K562 (cell line): ENCODE data around the gene TM4SF18. TPM values are rescaled to one million over a fixed set of nuclear protein-coding genes. Genes with fewer than 3 reads are reported as not detected.

Experiments
- ATAC-seq: fragments of 200-7000 bp; cut with Tn5 transposase; 3 replicates; pipeline ENCODE4 v1.9.1; 2020; ENCODE audit warnings: moderate library complexity
- BruUV-seq: library from RNA; stranded (reverse); fragments of 400-500 nt; replicated peaks from 2 replicates; lab custom pipeline; 2021; lab: Mats Ljungman, UMichigan
- CTCF ChIA-PET: fragments of 300-600 bp; formaldehyde crosslinking; extraction: SDS; loops from one replicate; lab custom pipeline; 2021; ENCODE audit warnings: low intra/inter-chr PET ratio; lab: Yijun Ruan, JAX
- POLR2A ChIA-PET: fragments of 300-600, 350-650 bp; sonication (Branson Sonifier 250); formaldehyde crosslinking; extraction: SDS; loops from one replicate; lab custom pipeline; 2021; ENCODE audit warnings: antibody characterized with exemption, inconsistent platforms; lab: Yijun Ruan, JAX
- DNase-seq, 4 experiments: peaks; one replicate each; pipeline versions ENCODE4 v3.0.0 to v3.0.0-alpha.2; 2011 to 2018; ENCODE audit warnings: low spot score in 3 of 4, mixed read lengths in 3 of 4; ENCODE audit errors: extremely low read depth in 1 of 4
- FAIRE-seq: peaks from 2 replicates; lab custom pipeline; 2011; peaks lifted over from hg19 to GRCh38; lab: Jason Lieb, UNC
- H2AFZ ChIP-seq: 2 replicates; pipeline ENCODE4 v1.6.0; 2011; ENCODE audit warnings: low read depth, low read length, control low read depth, inconsistent platforms
- H3K27ac ChIP-seq: fragments of 200-600 bp; 3 replicates; pipeline ENCODE4 v1.8.0; 2011; ENCODE audit warnings: low read depth, mild to moderate bottlenecking, control low read depth, inconsistent platforms, low read length, moderate library complexity, mixed read lengths; ENCODE audit errors: extremely low read depth
- H3K27me3 ChIP-seq, 2 experiments: fragments of 300-600 bp in 1 of 2; 2 replicates in 1 of 2; 3 replicates in 1 of 2; pipeline versions ENCODE4 v1.6.0 to v1.8.0; 2011; ENCODE audit warnings: inconsistent platforms in 2 of 2, low read length in 2 of 2, mild to moderate bottlenecking in 1 of 2, mixed read lengths in 1 of 2, moderate library complexity in 1 of 2; ENCODE audit not compliant: control insufficient read depth in 2 of 2, insufficient read depth in 2 of 2
- H3K36me3 ChIP-seq: fragments of 300-600 bp; 3 replicates; pipeline ENCODE4 v1.8.0; 2011; ENCODE audit warnings: mild to moderate bottlenecking, low read length, inconsistent platforms; ENCODE audit not compliant: control insufficient read depth, insufficient read depth
- H3K4me1 ChIP-seq, 2 experiments: fragments of 200-600 bp in 1 of 2; replicated peaks in 1 of 2; 2 replicates in 1 of 2; 3 replicates in 1 of 2; pipeline versions ENCODE4 v1.5.1 to v1.8.0; 2011; ENCODE audit warnings: inconsistent platforms in 2 of 2, low read length in 2 of 2, mild to moderate bottlenecking in 1 of 2, mixed read lengths in 1 of 2, moderate library complexity in 1 of 2; ENCODE audit not compliant: control insufficient read depth in 2 of 2, insufficient read depth in 2 of 2
- H3K4me2 ChIP-seq: 2 replicates; pipeline ENCODE4 v1.6.1; 2011; ENCODE audit warnings: low read length, control low read depth, inconsistent platforms, mixed read lengths; ENCODE audit not compliant: insufficient read depth
- H3K4me3 ChIP-seq: fragments of 200-600 bp; sonication (generic), shearing (Covaris generic); 2 replicates; pipeline ENCODE4 v1.5.1; 2016; ENCODE audit warnings: control low read depth, inconsistent platforms
- H3K79me2 ChIP-seq: fragments of 200-600 bp; 3 replicates; pipeline ENCODE4 v1.8.0; 2011; ENCODE audit warnings: low read length, inconsistent platforms; ENCODE audit not compliant: control insufficient read depth, insufficient read depth
- H3K9ac ChIP-seq, 2 experiments: 2 replicates each; pipeline versions ENCODE4 v1.6.0 to v1.6.1; 2011; ENCODE audit warnings: low read depth in 2 of 2, low read length in 2 of 2, control low read depth in 1 of 2, inconsistent platforms in 1 of 2, mild to moderate bottlenecking in 1 of 2, mixed read lengths in 1 of 2; ENCODE audit not compliant: insufficient read depth in 1 of 2
- H3K9me1 ChIP-seq: one replicate; pipeline ENCODE4 v1.6.0; 2011; ENCODE audit warnings: inconsistent platforms, mild to moderate bottlenecking, low read length, moderate library complexity; ENCODE audit not compliant: control insufficient read depth, insufficient read depth
- H3K9me3 ChIP-seq: replicated peaks from 2 replicates; pipeline ENCODE4 v1.5.1; 2011; ENCODE audit warnings: low read depth, low read length, inconsistent platforms; ENCODE audit not compliant: control insufficient read depth, insufficient read depth
- H4K20me1 ChIP-seq: replicated peaks from 2 replicates; pipeline ENCODE4 v1.6.1; 2011; ENCODE audit warnings: low read length, inconsistent platforms, mixed read lengths; ENCODE audit not compliant: control insufficient read depth, insufficient read depth
- CUX1 ChIP-seq: fragments of 200-800 bp; sonication (Bioruptor generic); IDR thresholded peaks from 2 replicates; pipeline ENCODE4 v1.6.1; 2016; ENCODE audit warnings: missing genetic modification characterization, missing compliant biosample characterization
- CXXC5 ChIP-seq: fragments of 250-450 bp; sonication (Bioruptor Pico); IDR thresholded peaks from 2 replicates; pipeline ENCODE4 v1.8.0; 2022; ENCODE audit warnings: inconsistent platforms, mild to moderate bottlenecking, moderate library complexity
- DIDO1 ChIP-seq: fragments of 450-650 bp; IDR thresholded peaks from 2 replicates; pipeline ENCODE4 v1.6.1; 2016; ENCODE audit warnings: low read depth, missing biosample characterization, missing genetic modification characterization
- E2F6 ChIP-seq, 2 experiments: IDR thresholded peaks; 2 replicates each; pipeline ENCODE4 v1.6.1; 2011; ENCODE audit warnings: borderline replicate concordance in 1 of 2, control low read depth in 1 of 2, low read depth in 1 of 2, low read length in 1 of 2, mild to moderate bottlenecking in 1 of 2, mixed read lengths in 1 of 2, moderate library complexity in 1 of 2; ENCODE audit not compliant: insufficient read depth in 1 of 2, insufficient read length in 1 of 2, poor library complexity in 1 of 2, severe bottlenecking in 1 of 2; ENCODE audit errors: extremely low read depth in 1 of 2
- HDGF ChIP-seq: fragments of 450-650 bp; IDR thresholded peaks from 2 replicates; pipeline ENCODE4 v1.6.1; 2016
- HNRNPK ChIP-seq: fragments of 200-400 bp; formaldehyde crosslinking; IDR thresholded peaks from one replicate; pipeline ENCODE4 v1.6.1; 2018; ENCODE audit warnings: mild to moderate bottlenecking, low read depth, low read length; ENCODE audit not compliant: poor library complexity, severe bottlenecking
- MCM3 ChIP-seq: fragments of 450-650 bp; IDR thresholded peaks from 2 replicates; pipeline ENCODE4 v1.6.1; 2016
- MYNN ChIP-seq, 2 experiments: sonication (generic); formaldehyde crosslinking in 1 of 2; IDR thresholded peaks; 2 replicates each; pipeline versions ENCODE4 v1.5.0 to v1.6.1; 2016 to 2020; ENCODE audit warnings: antibody characterized with exemption in 1 of 2, missing genetic modification reagents in 1 of 2
- RBM34 ChIP-seq: fragments of 200-400 bp; formaldehyde crosslinking; IDR thresholded peaks from 2 replicates; pipeline ENCODE4 v1.6.1; 2018; ENCODE audit warnings: low read length, borderline replicate concordance; ENCODE audit not compliant: insufficient read depth
- SAFB ChIP-seq: fragments of 200-400 bp; formaldehyde crosslinking; IDR thresholded peaks from 2 replicates; pipeline ENCODE4 v1.6.1; 2017; ENCODE audit warnings: low read depth, low read length, borderline replicate concordance
- SPI1 ChIP-seq: IDR thresholded peaks from 2 replicates; pipeline ENCODE4 v1.6.1; 2011; ENCODE audit warnings: low read depth, low read length, control low read depth, borderline replicate concordance
- TAF1 ChIP-seq: IDR thresholded peaks from 2 replicates; pipeline ENCODE4 v1.6.1; 2011; ENCODE audit warnings: mild to moderate bottlenecking, low read length, moderate library complexity; ENCODE audit not compliant: insufficient read depth, control insufficient read depth, severe bottlenecking; ENCODE audit errors: extremely low read depth
- TGIF2 ChIP-seq: sonication (generic); formaldehyde crosslinking; IDR thresholded peaks from 2 replicates; pipeline ENCODE4 v1.8.1; 2022; ENCODE audit warnings: mild to moderate bottlenecking, missing genetic modification reagents, moderate library complexity
- THAP12 ChIP-seq: fragments of 250-450 bp; sonication (Bioruptor Pico); IDR thresholded peaks from 2 replicates; pipeline ENCODE4 v1.9.0; 2021; ENCODE audit warnings: mild to moderate bottlenecking, inconsistent platforms
- WHSC1 ChIP-seq: IDR thresholded peaks from one replicate; pipeline ENCODE4 v1.6.1; 2012; ENCODE audit warnings: low read length, control low read depth, inconsistent platforms
- WGBS: fragments of 100-300 bp; shearing (Covaris generic); methylation state at CpG from one replicate; pipeline ENCODE4 v1.1.6; 2016; ENCODE audit warnings: low coverage, mixed read lengths; ENCODE audit not compliant: insufficient coverage; ENCODE audit errors: missing lambda C conversion rate; 5-methylcytosine and 5-hydroxymethylcytosine counted together
- in situ Hi-C: fragments of 300-500 bp; cut with MboI; formaldehyde crosslinking; loops from 4 replicates; pipeline ENCODE4 v1.15.0; 2018; ENCODE audit warnings: inconsistent platforms, mixed read lengths
- intact Hi-C: fragments of 100-400 bp; cut with micrococcal nuclease; formaldehyde crosslinking; loops from 2 replicates; pipeline ENCODE4 v1.14.2; 2022
- polyA plus RNA-seq, 8 experiments: library from polyadenylated mRNA; depleted of rRNA in 4 of 8; stranded (reverse) in 5 of 8; unstranded in 3 of 8; fragments of >200 nt; fragmentation: Nextera tagmentation in 2 of 8; fragmentation: Illumina TruSeq in 1 of 8; extraction: Ambion mirVana in 2 of 8; extraction: Trizol in 1 of 8; gene quantifications; 2 replicates each; pipeline versions ENCODE4 v1.2.1 to v1.2.3, GENCODE V29; 2011 to 2014; ENCODE audit warnings: inconsistent platforms in 1 of 8, missing spikeins in 1 of 8
- total RNA-seq, 7 experiments: library from RNA; depleted of rRNA in 6 of 7; stranded (reverse); fragments of >200 nt in 6 of 7; fragmentation: Illumina TruSeq in 2 of 7; extraction: Trizol in 2 of 7; gene quantifications; 2 replicates each; pipeline versions ENCODE4 v1.2.1 to v1.2.3, GENCODE V29; 2011 to 2021; ENCODE audit warnings: low replicate concordance in 1 of 7

TM4SF18 gene
- total and polyA plus RNA-seq, 9 of the 15 experiments (the other 6 are each of a cell fraction or from before 2014, with no cell fraction given): not detected

- no peak overlapping the region for H3K27ac ChIP-seq
- no peaks in the 10 kb centered on the region for H3K36me3 ChIP-seq
- no peak overlapping the region for H3K9ac ChIP-seq
- no peaks in the 10 kb centered on the region for H3K4me1 ChIP-seq
- FAIRE-seq: no peak
- H3K27me3 ChIP-seq: no peaks in the 10 kb centered on the region
- H3K4me2 ChIP-seq: no peak overlapping the region
- 0% methylated on average over 1 of the region's 1 CpG for WGBS
- POLR2A ChIA-PET: no interaction called here
- intact Hi-C loops (no loop called here), in situ Hi-C loops (no loop called here)
- ATAC-seq: no peak
- no peaks in the 10 kb centered on the region for H4K20me1 ChIP-seq
- no TSS peak for BruUV-seq
- H3K9me1 ChIP-seq: no peaks in the 10 kb centered on the region
- H3K79me2 ChIP-seq: no peaks in the 10 kb centered on the region
- no peak overlapping the region for H2AFZ ChIP-seq
- CTCF ChIA-PET: no interaction called here
- no peak overlapping the region for H3K4me3 ChIP-seq
- no peaks in the 10 kb centered on the region for H3K9me3 ChIP-seq
- DNase-seq: no peak
- no peak for TF ChIP-seq HNRNPK
- no peak for TF ChIP-seq RBM34
- no peak for TF ChIP-seq MCM3
- no peak for TF ChIP-seq MYNN (IDR thresholded peaks at IDR 0.05)
- no peak for TF ChIP-seq MYNN (CRISPR knock-in tag; IDR thresholded peaks at IDR 0.05)
- TF ChIP-seq THAP12 (CRISPR knock-in tag): no peak
- no peak for TF ChIP-seq TAF1
- TF ChIP-seq E2F6 (IDR thresholded peaks at IDR 0.05; ENCODE audit: borderline replicate concordance in 1 of 2, extremely low read depth in 1 of 2, insufficient read depth in 1 of 2, insufficient read length in 1 of 2, low read depth in 1 of 2, low read length in 1 of 2, poor library complexity in 1 of 2, severe bottlenecking in 1 of 2): no peak
- TF ChIP-seq CXXC5 (CRISPR knock-in tag): no peak
- TF ChIP-seq DIDO1 (tag): no peak
- no peak for TF ChIP-seq SAFB
- no peak for TF ChIP-seq HDGF
- no peak for TF ChIP-seq WHSC1
- no peak for TF ChIP-seq CUX1
- no peak for TF ChIP-seq TGIF2 (CRISPR knock-in tag)
- TF ChIP-seq SPI1: no peak
Measured at GRCh38 chr3:149313542-149313941, 19.9 kb downstream of the TM4SF18 start.
